ENCODE data around the gene NSDHL.

NSDHL gene

GRCh38 chrX:152917656-152918579 is 87.1 kb downstream of the NSDHL start:
- no peak for DNase-seq

GRCh38 chrX:152918707-152919106 is 87.8 kb downstream of the NSDHL start:
- no peak for DNase-seq
